NCI-H748 (cell line): ENCODE measurements around the gene INPP5F.
A peak's percentile ranks its signal among the peaks of the same experiment; 100 is the strongest.
"Not testable (repeated sequence)": the region's sequence is repeated elsewhere in the genome, so short reads cannot be mapped to it uniquely, and the experiment has no call there.

Experiments
- DNase-seq: peaks from one replicate; lab custom pipeline; 2025; ENCODE audit not compliant: unreplicated experiment; lab: John Stamatoyannopoulos, UW

The INPP5F gene

DNA sequence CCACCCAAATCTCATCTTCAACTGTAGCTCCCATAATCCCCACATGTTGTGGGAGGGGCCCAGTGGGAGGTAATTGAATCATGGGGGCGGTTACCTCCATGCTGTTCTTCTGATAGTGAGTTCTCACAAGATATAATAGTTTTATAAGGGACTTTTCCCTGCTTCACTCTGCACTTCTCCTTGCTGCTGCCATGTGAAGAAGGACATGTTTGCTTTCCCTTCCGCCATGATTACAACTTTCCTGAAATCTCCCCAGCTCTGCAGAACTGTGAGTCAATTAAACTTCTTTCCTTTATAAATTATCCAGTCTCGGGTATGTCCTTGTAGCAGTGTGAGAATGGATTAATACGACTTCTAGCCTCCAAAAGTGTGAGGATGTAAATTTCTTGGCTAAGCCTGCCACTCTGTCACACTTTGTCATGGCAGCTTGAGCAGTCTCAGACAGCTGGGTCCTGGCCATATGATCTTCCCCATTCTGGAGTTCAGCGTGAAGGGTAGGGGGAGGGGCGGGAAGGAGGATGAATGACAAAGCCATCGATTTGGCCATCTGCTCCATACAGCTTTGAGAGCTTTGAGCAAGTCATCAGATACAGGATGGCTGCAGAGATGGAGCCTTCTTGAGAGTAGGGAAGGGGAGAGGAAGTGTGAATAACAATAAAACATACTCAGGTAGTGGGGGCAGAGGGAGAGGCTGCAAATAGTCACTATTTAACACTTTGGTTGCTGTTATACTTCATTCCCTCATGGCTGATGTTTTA is 19.1 kb upstream of the INPP5F start:
- no peak for DNase-seq

DNA sequence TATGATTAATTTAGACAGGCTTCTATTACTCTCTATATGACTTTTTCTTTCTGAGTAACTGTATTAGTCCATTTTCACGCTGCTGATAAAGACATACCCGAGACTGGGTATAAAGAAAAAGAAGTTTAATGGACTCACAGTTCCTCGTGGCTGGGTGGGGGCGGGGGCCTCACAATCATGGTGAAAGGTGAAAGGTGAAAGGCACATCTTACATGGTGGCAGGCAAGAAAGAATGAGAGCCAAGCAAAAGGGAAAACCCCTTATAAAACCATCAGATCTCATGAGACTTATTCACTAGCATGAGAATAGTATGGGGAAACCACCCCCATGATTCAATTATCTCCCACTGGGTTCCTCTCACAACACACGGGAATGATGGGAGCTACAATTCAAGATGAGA is 18.5 kb upstream of the INPP5F start:
- not testable (repeated sequence) for DNase-seq

DNA sequence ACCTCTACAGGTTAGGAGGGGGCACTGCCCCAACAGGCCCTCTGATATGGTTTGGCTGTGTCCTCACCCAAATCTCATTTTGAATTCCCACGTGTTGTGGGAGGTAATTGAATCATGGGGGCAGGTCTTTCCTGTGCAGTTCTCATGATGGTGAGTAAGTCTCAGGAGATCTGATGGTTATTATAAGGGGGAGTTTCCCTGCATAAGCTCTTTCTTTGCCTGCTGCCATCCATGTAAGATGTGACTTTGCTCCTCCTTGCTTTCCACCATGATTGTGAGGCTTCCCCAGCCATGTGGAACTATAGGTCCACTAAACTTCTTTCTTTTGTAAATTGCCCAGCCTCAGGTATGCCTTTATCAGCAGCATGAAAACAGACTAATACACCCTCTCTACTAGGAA is 14.9 kb upstream of the INPP5F start:
- DNase-seq: not testable (repeated sequence)

DNA sequence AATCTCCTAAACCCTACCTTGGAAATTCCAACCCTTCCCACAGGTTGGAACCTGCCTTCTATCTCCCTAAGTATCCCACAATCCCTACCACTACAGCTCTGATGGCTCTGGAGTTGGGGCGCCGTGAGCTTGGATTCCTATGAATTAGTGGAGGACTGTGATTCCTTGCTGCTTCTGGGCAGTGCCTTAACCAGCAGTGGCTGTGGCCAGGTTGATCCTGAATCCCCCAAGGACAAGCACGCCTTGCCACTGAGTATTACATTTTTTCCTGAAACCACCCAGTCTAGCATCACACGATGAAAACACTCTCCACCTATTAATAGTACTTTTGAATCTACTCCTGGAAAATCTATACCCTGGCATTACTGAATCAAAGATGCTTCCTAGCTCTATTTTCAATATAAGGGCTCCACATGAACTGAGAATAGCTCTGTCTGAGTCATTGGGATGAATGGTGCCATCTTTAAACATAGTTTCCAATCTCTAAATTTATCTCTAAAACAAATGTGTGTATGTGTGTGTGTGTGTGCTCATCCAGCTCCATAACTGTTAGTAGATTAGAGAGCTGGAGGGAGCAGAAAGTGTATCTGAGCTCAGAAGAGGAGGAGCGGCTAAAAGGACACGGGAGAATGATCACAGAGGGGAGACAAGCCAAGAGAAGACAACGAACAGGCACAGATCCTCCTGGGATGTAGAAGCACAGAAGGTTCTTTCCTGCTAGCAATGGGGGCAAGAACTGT is 11.9 kb upstream of the INPP5F start:
- DNase-seq: no peak

DNA sequence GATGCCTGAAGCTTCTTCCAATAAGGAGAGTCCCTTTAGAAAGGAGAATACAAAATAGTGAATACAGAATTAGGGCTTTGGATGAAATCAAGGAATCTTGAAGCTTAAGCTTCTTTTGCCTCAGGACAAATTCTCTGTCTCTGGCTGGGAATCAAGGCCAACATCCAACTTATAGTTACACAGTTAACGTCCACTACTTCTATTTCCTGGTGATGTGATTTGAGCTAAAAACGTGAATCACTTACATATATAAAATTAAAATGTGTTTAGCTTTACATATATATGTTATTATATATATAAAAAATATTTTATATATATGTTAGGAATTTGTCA is 11.4 kb upstream of the INPP5F start:
- DNase-seq: no peak

DNA sequence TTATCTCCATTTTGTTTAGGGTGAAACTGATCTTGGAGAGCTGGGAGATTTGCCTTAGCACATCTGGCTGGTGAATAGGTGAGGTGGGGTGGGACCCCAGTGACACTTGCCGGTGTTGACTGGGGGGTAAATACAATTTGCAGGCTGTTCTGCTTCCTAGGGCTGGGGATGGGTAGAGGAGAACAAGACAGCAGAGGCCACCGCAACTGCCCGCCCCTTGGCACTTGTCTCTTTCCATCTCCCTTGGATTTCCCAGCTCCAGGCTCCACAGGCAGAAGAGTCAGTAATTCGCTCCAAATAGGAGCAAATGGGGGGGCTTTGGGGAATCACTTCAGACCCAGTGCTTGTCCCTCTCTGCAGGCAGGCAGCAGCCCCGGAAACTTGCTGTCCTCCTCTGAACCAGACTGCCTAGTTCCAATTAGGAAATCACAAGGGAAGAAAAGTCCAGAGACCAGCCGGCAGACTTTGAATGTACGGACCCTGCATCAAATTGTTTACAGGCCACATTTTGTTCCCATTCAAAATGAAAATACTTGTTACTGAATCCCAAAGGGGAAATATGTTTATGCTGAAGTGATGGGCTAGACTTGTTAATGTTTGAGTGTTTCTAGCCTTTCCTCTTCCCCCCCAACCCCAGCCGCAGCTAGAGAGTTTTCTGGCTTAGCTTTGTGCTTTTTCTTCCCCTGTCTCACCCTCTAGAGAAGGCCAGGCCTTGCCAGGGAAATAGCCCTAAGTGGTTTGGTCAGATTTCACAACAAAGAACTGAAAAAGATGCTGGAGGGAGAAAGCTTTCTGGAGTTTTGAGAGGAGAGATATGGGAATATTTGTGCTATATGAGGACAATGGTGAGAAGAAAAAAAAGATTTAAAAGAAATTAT is 10.0 kb upstream of the INPP5F start:
- DNase-seq: no peak

DNA sequence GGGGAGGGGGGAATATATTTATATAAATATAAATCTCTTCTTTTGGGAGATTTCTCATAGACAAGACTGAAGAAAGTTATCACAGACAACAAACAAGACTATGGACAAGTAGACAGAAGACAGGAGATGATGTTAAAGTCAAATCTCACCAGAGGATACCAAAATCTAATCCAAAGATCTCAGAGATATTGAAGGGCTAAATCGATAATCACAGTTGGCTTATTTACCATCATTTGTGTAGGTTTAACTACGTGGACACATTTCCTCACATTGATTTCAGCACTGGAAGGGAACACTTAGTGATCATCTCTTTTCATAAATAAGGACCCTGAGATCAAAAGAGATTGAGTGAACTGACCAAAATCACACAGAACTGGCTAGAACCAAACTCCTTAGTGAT is 2.7 kb upstream of the INPP5F start:
- DNase-seq: no peak

DNA sequence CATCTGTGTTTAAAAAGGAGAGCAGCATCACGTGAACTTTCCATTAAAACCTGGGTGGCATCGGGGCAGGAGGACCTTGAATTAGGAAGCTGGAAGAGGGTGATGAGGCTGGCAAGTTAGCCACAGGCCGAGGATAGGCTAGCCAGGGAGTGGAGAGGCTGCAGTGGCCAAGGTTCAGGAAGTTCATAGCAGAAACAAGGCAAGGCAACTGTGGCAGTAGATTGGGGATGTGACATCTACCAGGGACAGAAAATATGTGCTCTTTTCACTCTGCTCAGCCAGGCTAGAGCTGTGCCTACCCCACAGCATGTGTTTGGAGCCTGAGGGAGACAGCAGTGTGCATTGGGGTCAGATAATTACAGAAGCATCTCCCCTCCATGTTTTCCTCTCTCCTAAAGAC is 2.2 kb upstream of the INPP5F start:
- no peak for DNase-seq

DNA sequence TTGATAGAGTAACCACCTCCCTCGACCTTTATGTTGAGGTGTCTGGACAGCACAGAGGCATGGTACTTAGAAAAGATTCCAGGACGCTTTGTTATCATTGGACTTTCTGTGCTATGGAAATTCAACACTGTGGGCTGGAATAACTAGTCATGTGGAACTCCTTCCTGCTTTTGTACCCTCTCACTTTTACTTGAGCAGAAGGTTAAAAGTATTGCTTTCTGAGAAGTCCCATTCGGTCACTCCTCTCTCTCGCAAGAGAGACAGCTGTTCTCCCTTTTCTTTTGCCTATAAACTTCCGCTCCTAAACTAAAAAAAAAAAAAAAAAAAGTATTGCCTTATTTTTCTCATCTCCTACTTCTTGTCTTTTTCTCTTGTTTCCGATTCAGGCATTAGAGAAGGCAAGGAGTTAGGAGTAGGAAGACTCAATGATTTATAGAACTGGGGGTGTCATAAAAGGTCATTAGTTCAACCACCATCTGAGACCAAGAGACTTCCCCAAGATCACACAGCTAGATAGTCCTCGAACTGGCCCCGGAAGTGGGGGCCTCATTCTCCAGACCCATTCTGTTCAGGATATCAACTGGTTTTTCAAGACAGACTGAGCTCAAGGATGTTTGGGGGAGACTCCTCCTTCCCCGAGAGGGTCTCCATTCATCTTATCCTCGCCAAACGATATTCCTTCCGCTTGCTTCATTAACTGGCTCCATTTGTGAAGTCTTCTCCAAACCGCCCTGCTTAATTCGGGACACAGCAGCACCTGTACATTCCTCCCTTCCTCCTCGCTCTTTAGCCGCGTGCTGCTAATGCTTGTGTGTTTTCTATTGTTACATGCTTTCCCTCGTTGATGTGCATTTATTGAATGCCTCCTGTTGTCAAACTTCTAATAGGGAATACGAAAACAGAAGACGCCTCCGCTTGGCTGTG is 995 bp upstream of the INPP5F start:
- DNase-seq: peak; percentile 45

DNA sequence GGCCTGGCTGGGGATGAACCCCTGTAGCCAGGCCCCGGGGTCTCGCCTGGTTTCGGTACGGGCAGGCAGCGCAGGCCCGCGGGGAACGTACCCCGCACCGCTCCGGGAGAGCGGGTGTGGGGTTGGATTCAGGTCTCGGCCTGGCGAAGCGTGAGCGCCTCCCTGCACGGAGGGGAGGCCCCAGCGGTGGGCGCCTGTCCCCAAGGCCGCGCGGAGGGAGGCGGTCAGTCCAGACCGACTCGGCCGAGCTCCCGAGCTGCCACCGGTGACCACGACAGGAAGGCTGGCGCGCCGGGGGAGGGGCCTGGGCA is 378 bp upstream of the INPP5F start:
- no peak for DNase-seq

DNA sequence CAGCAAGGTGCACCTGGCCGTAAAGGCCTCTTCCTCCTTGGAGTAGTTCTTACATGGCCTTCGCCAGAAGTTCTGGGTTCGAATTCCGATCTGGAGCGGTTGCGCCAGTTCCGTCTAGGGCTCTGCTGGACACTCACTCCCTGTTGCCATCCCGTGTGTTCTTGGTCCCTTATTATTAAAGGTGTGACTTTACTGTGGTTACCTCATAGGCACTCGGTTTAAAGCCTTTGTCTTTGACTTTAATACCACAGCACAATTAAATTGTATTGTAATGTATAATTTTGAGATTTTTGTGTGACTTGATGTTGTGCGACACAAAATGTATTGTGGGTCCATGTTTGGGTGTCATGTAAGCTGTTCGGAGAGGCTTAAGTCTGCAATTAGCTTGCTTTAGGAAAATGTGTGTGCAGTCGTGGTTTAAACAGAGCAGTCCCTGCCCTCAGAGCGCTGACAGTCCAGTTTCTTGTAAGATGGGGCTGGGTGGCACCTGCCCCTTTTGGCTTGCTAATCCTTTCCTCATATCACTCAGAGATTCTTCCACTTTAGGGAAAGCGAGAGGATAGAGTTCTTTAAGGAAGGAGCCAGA is 919 bp downstream of the INPP5F start:
- DNase-seq: no peak

DNA sequence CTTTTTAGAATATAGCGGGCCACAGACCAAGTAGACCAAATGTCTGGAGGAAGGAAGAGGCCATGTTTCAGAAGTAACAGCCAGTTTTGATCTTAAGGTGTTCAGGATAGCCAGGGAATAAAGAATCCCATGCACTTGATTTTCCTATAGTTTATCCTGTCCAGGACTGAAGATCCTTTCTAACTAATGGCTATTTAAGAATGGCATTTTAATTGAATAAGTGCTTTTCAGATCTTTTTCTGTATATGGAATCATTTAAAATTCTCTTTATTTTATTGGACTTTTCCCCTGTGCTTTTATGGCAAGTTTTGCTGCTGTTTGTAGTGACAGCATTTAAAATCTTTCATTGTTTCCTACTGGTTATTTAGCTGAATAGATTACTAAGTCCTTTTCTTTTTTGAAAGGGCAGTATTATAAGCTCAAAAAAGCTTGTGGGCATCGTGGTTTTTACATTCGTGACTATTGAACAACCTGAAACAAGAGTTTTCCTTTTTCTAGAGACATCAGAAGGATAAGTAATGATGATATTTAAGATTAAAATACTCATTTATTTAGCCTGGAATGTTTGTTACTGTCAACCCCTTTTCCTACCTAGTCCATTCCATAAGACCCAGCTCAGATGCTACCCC is 2.4 kb downstream of the INPP5F start:
- DNase-seq: no peak

DNA sequence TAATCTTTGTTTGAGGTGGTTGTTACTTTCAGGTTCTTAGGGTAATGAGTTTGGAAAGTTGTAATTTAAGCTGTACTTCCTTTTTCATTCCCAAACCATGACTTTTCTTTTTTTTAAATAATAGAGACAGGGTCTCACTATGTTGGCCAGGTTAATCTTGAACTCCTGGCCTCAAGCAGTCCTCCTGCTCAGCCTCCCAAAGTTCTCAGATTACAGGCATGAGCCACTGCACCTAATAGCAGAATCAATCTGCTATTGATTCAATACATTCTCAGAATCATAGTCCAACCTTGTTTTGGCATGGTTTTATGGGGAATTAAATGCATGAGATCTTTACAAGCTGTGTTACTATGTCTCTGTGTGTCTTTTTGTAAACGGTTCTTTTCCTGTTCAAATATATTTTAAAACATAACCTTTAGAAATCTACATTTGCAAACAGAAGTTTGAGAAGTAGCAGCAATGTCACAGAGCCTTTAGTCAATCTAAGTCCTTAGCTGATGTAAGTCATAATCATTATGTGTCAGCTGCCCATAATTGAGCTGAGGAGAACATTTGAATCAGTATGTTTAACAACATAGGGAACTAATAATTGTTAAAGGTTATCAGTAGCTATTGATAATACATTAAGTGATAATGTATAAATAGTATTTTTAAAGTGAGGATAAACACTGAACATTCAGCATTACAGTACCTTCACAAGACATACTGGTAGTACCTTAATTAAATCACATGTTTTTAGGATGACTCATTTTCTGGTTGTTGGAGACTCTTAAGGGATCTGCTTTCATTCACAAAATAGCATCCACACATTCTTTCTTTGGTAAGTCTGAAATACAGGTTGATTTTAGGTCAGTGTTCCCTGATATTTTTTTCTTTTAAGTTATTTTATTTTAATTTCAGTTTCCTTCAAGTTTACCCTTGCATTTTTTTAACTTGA is 8.8 kb downstream of the INPP5F start:
- DNase-seq: no peak

DNA sequence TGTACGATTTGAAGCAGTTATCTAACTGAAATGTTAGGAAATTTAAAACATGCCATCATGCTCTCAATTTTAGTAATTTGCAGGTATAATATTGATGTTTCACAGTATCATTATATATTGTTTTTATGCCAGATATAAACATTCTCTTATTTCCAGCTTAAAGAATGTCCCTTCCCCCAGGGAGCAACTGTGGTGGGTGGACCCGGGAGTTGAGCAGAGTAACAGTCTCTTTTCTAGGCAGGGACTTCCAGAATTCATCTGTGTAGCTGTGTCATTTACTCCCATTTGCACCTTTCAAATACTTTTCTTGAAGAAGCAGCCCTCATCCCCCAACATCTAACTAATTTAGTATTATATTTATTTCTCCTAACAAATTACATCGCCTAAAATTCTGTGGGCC is 9.6 kb downstream of the INPP5F start:
- DNase-seq: no peak

DNA sequence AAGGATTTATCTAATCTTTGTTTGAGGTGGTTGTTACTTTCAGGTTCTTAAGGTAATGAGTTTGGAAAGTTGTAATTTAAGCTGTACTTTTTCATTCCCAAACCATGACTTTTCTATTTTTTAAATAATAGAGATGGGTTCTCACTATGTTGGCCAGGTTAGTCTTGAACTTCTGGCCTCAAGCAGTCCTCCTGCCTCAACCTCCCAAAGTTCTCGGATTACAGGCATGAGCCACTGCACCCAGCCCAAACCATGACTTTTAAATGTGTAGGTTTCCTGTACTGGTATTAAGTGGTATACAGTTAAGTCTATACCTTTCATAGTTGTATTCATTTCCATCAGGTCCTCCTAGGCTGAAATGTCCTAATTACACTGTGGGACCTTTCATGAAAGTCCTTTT is 10.4 kb downstream of the INPP5F start:
- DNase-seq: no peak

DNA sequence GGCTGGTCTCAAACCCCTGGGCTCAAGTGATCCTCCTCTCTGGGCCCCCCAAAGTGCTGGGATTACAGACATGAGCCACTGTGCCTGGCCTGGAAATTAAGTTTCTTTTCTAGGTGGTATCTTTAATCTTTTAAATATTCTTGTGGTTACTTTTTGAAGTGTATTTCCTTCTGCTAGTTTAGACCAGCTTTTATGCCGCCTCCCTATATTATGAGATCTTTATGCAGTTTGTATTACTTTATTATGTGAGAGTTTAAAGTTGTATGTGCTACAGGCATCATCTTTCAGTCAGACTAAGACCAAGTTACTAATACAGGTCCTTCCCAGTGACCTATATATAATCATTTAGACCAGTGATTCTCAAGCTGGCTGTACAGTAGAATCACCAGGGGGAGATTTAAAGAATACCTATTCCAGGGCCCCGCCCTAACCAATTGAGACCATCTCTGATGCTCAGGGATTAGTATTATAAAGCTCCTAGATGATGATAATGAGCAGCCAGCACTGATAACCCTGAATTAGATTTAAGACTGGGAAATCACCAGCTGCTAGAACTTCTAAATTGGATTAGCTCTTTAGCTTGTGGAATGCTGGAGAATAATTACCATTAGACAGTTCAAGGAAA is 11.3 kb downstream of the INPP5F start:
- no peak for DNase-seq

DNA sequence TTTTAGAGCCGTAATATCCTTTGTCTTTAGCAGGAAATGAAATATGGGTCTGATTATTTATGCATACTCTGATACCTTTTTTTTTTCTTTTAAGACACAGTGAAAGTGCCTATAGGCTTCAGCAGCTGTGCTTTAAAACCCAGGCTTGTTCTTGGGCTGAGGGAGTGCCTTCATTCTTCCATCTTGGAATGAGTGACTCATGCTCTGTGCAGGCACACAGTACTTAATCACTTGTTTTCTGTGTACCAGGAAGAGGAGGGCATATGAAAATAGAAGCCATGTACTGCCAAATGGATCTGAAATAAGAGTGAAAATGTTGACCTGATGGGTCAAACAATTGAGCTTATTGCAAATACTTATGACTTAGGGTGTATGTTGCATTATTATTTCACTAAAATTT is 12.0 kb downstream of the INPP5F start:
- no peak for DNase-seq

DNA sequence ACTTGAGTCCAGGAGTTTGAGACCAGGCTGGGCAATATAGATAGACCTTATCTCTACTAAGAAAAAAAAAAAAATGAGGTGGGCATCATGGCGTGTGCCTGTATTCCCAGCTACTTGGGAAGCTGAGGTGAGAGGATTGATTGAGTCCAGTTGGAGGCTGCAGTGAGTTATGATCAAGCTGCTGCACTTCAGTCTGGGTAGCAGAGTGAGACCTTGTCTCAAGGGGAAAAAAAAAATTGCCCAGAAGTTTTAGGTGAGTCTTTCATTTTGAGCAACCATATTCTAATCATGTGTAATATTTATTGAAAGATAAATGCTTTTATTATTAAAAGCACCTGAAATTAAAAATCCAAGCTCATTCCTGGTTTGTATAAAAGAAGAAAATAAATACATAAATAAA is 13.1 kb downstream of the INPP5F start:
- no peak for DNase-seq

DNA sequence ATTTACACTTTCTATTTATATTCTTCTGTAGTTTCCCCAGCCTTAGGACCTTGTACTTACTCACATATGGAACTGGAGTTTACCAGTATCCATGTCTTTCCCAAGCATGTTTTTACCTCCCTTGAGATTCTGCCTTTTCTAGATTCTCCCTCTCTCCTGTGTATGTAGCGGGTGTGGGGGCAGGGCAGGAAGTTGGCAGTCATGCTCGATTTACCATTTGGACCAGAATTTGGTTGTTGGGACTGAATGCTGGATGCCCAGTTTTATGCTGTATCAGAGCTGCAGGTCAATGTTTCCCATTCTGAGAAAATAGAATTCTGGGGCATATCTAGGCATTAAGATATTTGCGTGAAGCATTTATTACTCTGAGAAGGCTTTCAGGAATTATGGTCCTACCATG is 14.2 kb downstream of the INPP5F start:
- DNase-seq: no peak
